Limb (tissue), 2 donors: ENCODE data around the gene PLXNA4.

Experiments used
- DNase-seq, 2 donors: peaks; one replicate each; pipeline ENCODE4 v3.0.0-alpha.2; 2016; ENCODE audit errors: extremely low spot score in 2 of 2

Gene PLXNA4

GRCh38 chr7:132321387-132321786 is 254.9 kb downstream of the PLXNA4 start:
- no peak for DNase-seq

GRCh38 chr7:132319481-132319880 is 256.8 kb downstream of the PLXNA4 start:
- no peak for DNase-seq

- DNase-seq: peak; percentile 83 to 91
These were observed 257.6 kb downstream of the PLXNA4 start for GRCh38 chr7:132318352-132319318.

GRCh38 chr7:132317701-132318351 is 258.4 kb downstream of the PLXNA4 start:
- DNase-seq: no peak

GRCh38 chr7:132312531-132313055 is 263.7 kb downstream of the PLXNA4 start:
- DNase-seq: no peak

- peak in 1 of 2 donors; percentile 44 for DNase-seq
These were observed 264.5 kb downstream of the PLXNA4 start for GRCh38 chr7:132311733-132312132.

- DNase-seq: no peak
These were observed 267.0 kb downstream of the PLXNA4 start for GRCh38 chr7:132309102-132309805.

GRCh38 chr7:132307465-132307864 is 268.8 kb downstream of the PLXNA4 start:
- DNase-seq: no peak

- DNase-seq: no peak
These were observed 275.5 kb downstream of the PLXNA4 start for GRCh38 chr7:132300599-132301277.

GRCh38 chr7:132298790-132299189 is 277.5 kb downstream of the PLXNA4 start:
- DNase-seq: no peak

GRCh38 chr7:132296820-132297219 is 279.4 kb downstream of the PLXNA4 start:
- DNase-seq: no peak

GRCh38 chr7:132295175-132295574 is 281.1 kb downstream of the PLXNA4 start:
- DNase-seq: no peak

GRCh38 chr7:132292803-132293202 is 283.5 kb downstream of the PLXNA4 start:
- DNase-seq: no peak

- DNase-seq: no peak
These were observed 284.8 kb downstream of the PLXNA4 start for GRCh38 chr7:132291481-132291880.

GRCh38 chr7:132290021-132290420 is 286.2 kb downstream of the PLXNA4 start:
- no peak for DNase-seq

GRCh38 chr7:132286836-132287235 is 289.4 kb downstream of the PLXNA4 start:
- no peak for DNase-seq

- no peak for DNase-seq
These were observed 295.9 kb downstream of the PLXNA4 start for GRCh38 chr7:132280335-132280734.

- no peak for DNase-seq
These were observed 296.6 kb downstream of the PLXNA4 start for GRCh38 chr7:132279718-132280117.

- DNase-seq: no peak
These were observed 299.1 kb downstream of the PLXNA4 start for GRCh38 chr7:132276976-132277725.

- no peak for DNase-seq
These were observed 300.0 kb downstream of the PLXNA4 start for GRCh38 chr7:132276234-132276630.
